8988T (cell line): Measurements from ENCODE around the gene NR1D1.
"Not testable (repeated sequence)": the region's sequence is repeated elsewhere in the genome, so short reads cannot be mapped to it uniquely, and the experiment has no call there.

Experiments
- DNase-seq: peaks from one replicate; pipeline ENCODE4 v3.0.0; 2011

NR1D1 gene

GRCh38 chr17:40100419-40100668 is at the start of gene NR1D1:
NR1D1 (minus strand) TSS chr17:40100589; CDS start chr17:40100094, 495 bp downstream.
- DNase-seq = no peak

GRCh38 chr17:40148527-40148926 is 48.1 kb upstream of the NR1D1 start:
- no peak for DNase-seq

- DNase-seq = no peak
Measured at GRCh38 chr17:40145476-40145875, 45.1 kb upstream of the NR1D1 start.

GRCh38 chr17:40143166-40143565 is 42.8 kb upstream of the NR1D1 start:
- DNase-seq = not testable (repeated sequence)

- DNase-seq = no peak
Measured at GRCh38 chr17:40139566-40140058, 39.2 kb upstream of the NR1D1 start.

- DNase-seq = no peak
Measured at GRCh38 chr17:40135817-40136216, 35.4 kb upstream of the NR1D1 start.

- no peak for DNase-seq
Measured at GRCh38 chr17:40134184-40134583, 33.8 kb upstream of the NR1D1 start.

GRCh38 chr17:40130352-40131042 is 30.1 kb upstream of the NR1D1 start:
- DNase-seq = no peak

GRCh38 chr17:40129498-40129897 is 29.1 kb upstream of the NR1D1 start:
- no peak for DNase-seq

GRCh38 chr17:40124279-40125141 is 24.1 kb upstream of the NR1D1 start:
- DNase-seq = no peak

- no peak for DNase-seq
Measured at GRCh38 chr17:40123811-40124114, 23.4 kb upstream of the NR1D1 start.

- DNase-seq = no peak
Measured at GRCh38 chr17:40122999-40123810, 22.8 kb upstream of the NR1D1 start.

- DNase-seq = peak; percentile 43
Measured at GRCh38 chr17:40122136-40122998, 22.0 kb upstream of the NR1D1 start.

GRCh38 chr17:40121181-40122135 is 21.1 kb upstream of the NR1D1 start, which contains the start of gene MSL1:
MSL1 (plus strand) TSS chr17:40121971; CDS start chr17:40122613, 642 bp downstream.
- peak; percentile 70 for DNase-seq

- no peak for DNase-seq
Measured at GRCh38 chr17:40115101-40115436, 14.7 kb upstream of the NR1D1 start.

GRCh38 chr17:40113907-40114245 is 13.5 kb upstream of the NR1D1 start:
- DNase-seq = no peak

GRCh38 chr17:40113110-40113906 is 12.9 kb upstream of the NR1D1 start:
- peak; percentile 79 for DNase-seq

- no peak for DNase-seq
Measured at GRCh38 chr17:40112718-40113109, 12.3 kb upstream of the NR1D1 start.

- DNase-seq = no peak
Measured at GRCh38 chr17:40112191-40112711, 11.9 kb upstream of the NR1D1 start.
